K562 (cell line): ENCODE data around the gene ZMIZ1. TPM values are rescaled to one million over a fixed set of nuclear protein-coding genes. Genes with fewer than 3 reads are reported as not detected.
A peak's percentile ranks its signal among the peaks of the same experiment; 100 is the strongest.

Experiments
- CSDE1 ChIP-seq, 2 experiments: fragments of 450-650 bp; IDR thresholded peaks; 2 replicates each; pipeline ENCODE4 v1.6.1; 2016; ENCODE audit warnings: mild to moderate bottlenecking in 1 of 2
- ELF2 ChIP-seq: fragments of 250-450 bp; sonication (Bioruptor Pico); IDR thresholded peaks from 2 replicates; pipeline ENCODE4 v1.5.0; 2021; ENCODE audit warnings: mild to moderate bottlenecking
- FOXK2 ChIP-seq, 2 experiments: fragments of 450-650 bp; IDR thresholded peaks in 1 of 2; conservative IDR thresholded peaks in 1 of 2; 2 replicates each; pipeline ENCODE4 v1.6.1; 2016; ENCODE audit warnings: low read depth in 2 of 2, mild to moderate bottlenecking in 1 of 2
- NR2C2 ChIP-seq, 2 experiments: fragments of 200-800 bp in 1 of 2; sonication (Bioruptor generic) in 1 of 2; sonication (generic) in 1 of 2; formaldehyde crosslinking in 1 of 2; IDR thresholded peaks; 2 replicates each; pipeline versions ENCODE4 v1.6.1 to v1.8.0; 2016 to 2022; ENCODE audit warnings: mild to moderate bottlenecking in 1 of 2, missing compliant biosample characterization in 1 of 2, missing genetic modification characterization in 1 of 2, missing genetic modification reagents in 1 of 2
- SP1 ChIP-seq: sonication (generic); formaldehyde crosslinking; IDR thresholded peaks from 2 replicates; pipeline ENCODE4 v1.8.1; 2022; ENCODE audit warnings: mild to moderate bottlenecking, missing genetic modification reagents
- TOE1 ChIP-seq, 2 experiments: fragments of 450-650 bp in 1 of 2; sonication (generic) in 1 of 2; formaldehyde crosslinking in 1 of 2; IDR thresholded peaks; 2 replicates each; pipeline versions ENCODE4 v1.7.1 to v1.8.0; 2016 to 2022; ENCODE audit warnings: borderline replicate concordance in 2 of 2, mild to moderate bottlenecking in 2 of 2, antibody characterized with exemption in 1 of 2, inconsistent platforms in 1 of 2, low read depth in 1 of 2, missing genetic modification reagents in 1 of 2, moderate library complexity in 1 of 2
- polyA plus RNA-seq, 8 experiments: library from polyadenylated mRNA; depleted of rRNA in 4 of 8; stranded (reverse) in 5 of 8; unstranded in 3 of 8; fragments of >200 nt; fragmentation: Nextera tagmentation in 2 of 8; fragmentation: Illumina TruSeq in 1 of 8; extraction: Ambion mirVana in 2 of 8; extraction: Trizol in 1 of 8; gene quantifications; 2 replicates each; pipeline versions ENCODE4 v1.2.1 to v1.2.3, GENCODE V29; 2011 to 2014; ENCODE audit warnings: inconsistent platforms in 1 of 8, missing spikeins in 1 of 8
- total RNA-seq, 7 experiments: library from RNA; depleted of rRNA in 6 of 7; stranded (reverse); fragments of >200 nt in 6 of 7; fragmentation: Illumina TruSeq in 2 of 7; extraction: Trizol in 2 of 7; gene quantifications; 2 replicates each; pipeline versions ENCODE4 v1.2.1 to v1.2.3, GENCODE V29; 2011 to 2021; ENCODE audit warnings: low replicate concordance in 1 of 7
- TF ChIP-seq, protein P1 (sequence below), 2 experiments: fragments of 250-450 bp in 1 of 2; fragments of 450-650 bp in 1 of 2; sonication (Bioruptor Pico) in 1 of 2; IDR thresholded peaks; 2 replicates each; pipeline versions ENCODE4 v1.6.1 to v1.8.0; 2016 to 2021; ENCODE audit warnings: mild to moderate bottlenecking in 2 of 2, moderate library complexity in 2 of 2, missing compliant biosample characterization in 1 of 2, missing genetic modification characterization in 1 of 2
- TF ChIP-seq, protein P2 (sequence below): IDR thresholded peaks from 2 replicates; pipeline ENCODE4 v1.6.1; 2016; ENCODE audit warnings: missing genetic modification characterization, missing compliant biosample characterization
- TF ChIP-seq, protein P3 (sequence below): fragments of 450-650 bp; IDR thresholded peaks from 2 replicates; pipeline ENCODE4 v1.6.1; 2014; ENCODE audit warnings: low read depth, mild to moderate bottlenecking, moderate library complexity, borderline replicate concordance

ZMIZ1 gene
- total and polyA plus RNA-seq, 9 of the 15 experiments (the other 6 are each of a cell fraction or from before 2014, with no cell fraction given) = 1.0 to 37.3 (median 4.3) TPM

- TF ChIP-seq SP1 (CRISPR knock-in tag) = no peak
- TF ChIP-seq, protein P1, sequence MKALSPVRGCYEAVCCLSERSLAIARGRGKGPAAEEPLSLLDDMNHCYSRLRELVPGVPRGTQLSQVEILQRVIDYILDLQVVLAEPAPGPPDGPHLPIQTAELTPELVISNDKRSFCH (CRISPR knock-in tag; IDR thresholded peaks at IDR 0.05) = no peak
- TF ChIP-seq, protein P1 (tag; IDR thresholded peaks at IDR 0.05) = 0 out of 2 replicates have a peak, but pooled peaks have one; percentile 8
- TF ChIP-seq, protein P2, sequence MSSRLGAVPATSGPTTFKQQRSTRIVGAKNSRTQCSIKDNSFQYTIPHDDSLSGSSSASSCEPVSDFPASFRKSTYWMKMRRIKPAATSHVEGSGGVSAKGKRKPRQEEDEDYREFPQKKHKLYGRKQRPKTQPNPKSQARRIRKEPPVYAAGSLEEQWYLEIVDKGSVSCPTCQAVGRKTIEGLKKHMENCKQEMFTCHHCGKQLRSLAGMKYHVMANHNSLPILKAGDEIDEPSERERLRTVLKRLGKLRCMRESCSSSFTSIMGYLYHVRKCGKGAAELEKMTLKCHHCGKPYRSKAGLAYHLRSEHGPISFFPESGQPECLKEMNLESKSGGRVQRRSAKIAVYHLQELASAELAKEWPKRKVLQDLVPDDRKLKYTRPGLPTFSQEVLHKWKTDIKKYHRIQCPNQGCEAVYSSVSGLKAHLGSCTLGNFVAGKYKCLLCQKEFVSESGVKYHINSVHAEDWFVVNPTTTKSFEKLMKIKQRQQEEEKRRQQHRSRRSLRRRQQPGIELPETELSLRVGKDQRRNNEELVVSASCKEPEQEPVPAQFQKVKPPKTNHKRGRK = no peak
- peak in 1 of 2 experiments; percentile 84; a peak in 2 of 4 replicates for TF ChIP-seq CSDE1 (IDR thresholded peaks at IDR 0.05)
- TF ChIP-seq, protein P3, sequence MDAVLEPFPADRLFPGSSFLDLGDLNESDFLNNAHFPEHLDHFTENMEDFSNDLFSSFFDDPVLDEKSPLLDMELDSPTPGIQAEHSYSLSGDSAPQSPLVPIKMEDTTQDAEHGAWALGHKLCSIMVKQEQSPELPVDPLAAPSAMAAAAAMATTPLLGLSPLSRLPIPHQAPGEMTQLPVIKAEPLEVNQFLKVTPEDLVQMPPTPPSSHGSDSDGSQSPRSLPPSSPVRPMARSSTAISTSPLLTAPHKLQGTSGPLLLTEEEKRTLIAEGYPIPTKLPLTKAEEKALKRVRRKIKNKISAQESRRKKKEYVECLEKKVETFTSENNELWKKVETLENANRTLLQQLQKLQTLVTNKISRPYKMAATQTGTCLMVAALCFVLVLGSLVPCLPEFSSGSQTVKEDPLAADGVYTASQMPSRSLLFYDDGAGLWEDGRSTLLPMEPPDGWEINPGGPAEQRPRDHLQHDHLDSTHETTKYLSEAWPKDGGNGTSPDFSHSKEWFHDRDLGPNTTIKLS = 0 out of 2 replicates have a peak, but pooled peaks have one; percentile 5
- 0 out of 2 replicates have a peak, but pooled peaks have one; percentile 51 for TF ChIP-seq NR2C2 (CRISPR knock-in tag; IDR thresholded peaks at IDR 0.05)
- TF ChIP-seq NR2C2 (tag; IDR thresholded peaks at IDR 0.05) = no peak
- TF ChIP-seq FOXK2 (conservative IDR thresholded peaks at IDR 0.05 in 1 of 2, IDR thresholded peaks at IDR 0.05 in 1 of 2; ENCODE audit: low read depth in 2 of 2) = no peak
- TF ChIP-seq ELF2 (CRISPR knock-in tag) = 0 out of 2 replicates have a peak, but pooled peaks have one; percentile 13
- TF ChIP-seq TOE1 (IDR thresholded peaks at IDR 0.05; ENCODE audit: borderline replicate concordance) = no peak
- TF ChIP-seq TOE1 (CRISPR knock-in tag; IDR thresholded peaks at IDR 0.05; ENCODE audit: borderline replicate concordance, low read depth) = 0 out of 2 replicates have a peak, but pooled peaks have one; percentile 43
Observed at GRCh38 chr10:79179164-79179956, 110.6 kb downstream of the ZMIZ1 start (continued).
